IMR-90 (cell line): ENCODE measurements around the gene ATP6V1F. TPM values are rescaled to one million over a fixed set of nuclear protein-coding genes. Genes with fewer than 3 reads are reported as not detected.

ENCODE experiments used
- ATAC-seq: fragments of 200-7000 bp; cut with Tn5 transposase; 2 replicates; pipeline ENCODE4 v1.9.1; 2020; ENCODE audit warnings: low read depth, mild to moderate bottlenecking, moderate library complexity
- BruUV-seq: library from RNA; stranded (reverse); fragments of 400-500 nt; replicated peaks from 2 replicates; lab custom pipeline; 2021; lab: Mats Ljungman, UMichigan
- CTCF ChIA-PET: fragments of 300-600 bp; formaldehyde crosslinking; extraction: SDS; loops from one replicate; lab custom pipeline; 2021; ENCODE audit warnings: antibody characterized with exemption; lab: Yijun Ruan, JAX
- POLR2A ChIA-PET: fragments of 300-600 bp; sonication (Branson Sonifier 250); formaldehyde crosslinking; loops from one replicate; lab custom pipeline; 2022; ENCODE audit warnings: antibody characterized with exemption; ENCODE audit not compliant: unreplicated experiment; lab: Charles Lee
- DNase-seq: peaks from one replicate; pipeline ENCODE4 v3.0.0; 2013
- H2AFZ ChIP-seq: replicated peaks from 2 replicates; pipeline ENCODE3; 2013; ENCODE audit warnings: low read length, mild to moderate bottlenecking; ENCODE audit not compliant: poor library complexity
- H2AK5ac ChIP-seq: 2 replicates; pipeline ENCODE4 v1.6.1; 2013; ENCODE audit warnings: low read depth, low read length, inconsistent platforms
- H2AK9ac ChIP-seq: replicated peaks from 2 replicates; pipeline ENCODE3; 2013; ENCODE audit warnings: mild to moderate bottlenecking, low read depth, low read length, moderate library complexity; ENCODE audit not compliant: poor library complexity
- H2BK120ac ChIP-seq: 2 replicates; pipeline ENCODE4 v1.6.1; 2013; ENCODE audit warnings: low read depth, low read length, inconsistent platforms
- H2BK15ac ChIP-seq: 3 replicates; pipeline ENCODE4 v1.6.1; 2013; ENCODE audit warnings: low read depth, low read length, inconsistent platforms
- H2BK20ac ChIP-seq: 2 replicates; pipeline ENCODE4 v1.6.1; 2013; ENCODE audit warnings: low read depth, mild to moderate bottlenecking, inconsistent platforms, low read length, moderate library complexity
- H2BK5ac ChIP-seq: 2 replicates; pipeline ENCODE4 v1.6.1; 2013; ENCODE audit warnings: mild to moderate bottlenecking, low read depth, low read length, inconsistent platforms; ENCODE audit not compliant: poor library complexity, severe bottlenecking
- H3K14ac ChIP-seq: replicated peaks from 2 replicates; pipeline ENCODE4 v1.6.1; 2013; ENCODE audit warnings: low read depth, low read length, inconsistent platforms
- H3K18ac ChIP-seq: 2 replicates; pipeline ENCODE4 v1.6.1; 2013; ENCODE audit warnings: low read depth, low read length, control low read depth
- H3K23ac ChIP-seq: 2 replicates; pipeline ENCODE4 v1.6.1; 2013; ENCODE audit warnings: low read depth, low read length, inconsistent platforms
- H3K27ac ChIP-seq: 2 replicates; pipeline ENCODE4 v1.5.1; 2013; ENCODE audit warnings: mild to moderate bottlenecking, control low read depth, low read length; ENCODE audit not compliant: insufficient read depth
- H3K27me3 ChIP-seq: 2 replicates; pipeline ENCODE4 v1.6.1; 2013; ENCODE audit warnings: low read length; ENCODE audit not compliant: control insufficient read depth, insufficient read depth
- H3K36me3 ChIP-seq: 2 replicates; pipeline ENCODE4 v1.6.1; 2013; ENCODE audit warnings: low read length, mixed read lengths; ENCODE audit not compliant: control insufficient read depth, insufficient read depth
- H3K4ac ChIP-seq: 2 replicates; pipeline ENCODE4 v1.6.1; 2013; ENCODE audit warnings: low read depth, low read length, inconsistent platforms
- H3K4me1 ChIP-seq: 2 replicates; pipeline ENCODE4 v1.6.1; 2013; ENCODE audit warnings: low read length, mixed read lengths; ENCODE audit not compliant: control insufficient read depth, insufficient read depth
- H3K4me2 ChIP-seq: 2 replicates; pipeline ENCODE4 v1.6.1; 2013; ENCODE audit warnings: low read depth, mild to moderate bottlenecking, control low read depth, low read length, moderate library complexity
- H3K4me3 ChIP-seq: 2 replicates; pipeline ENCODE4 v1.5.1; 2013; ENCODE audit warnings: low read depth, mild to moderate bottlenecking, control low read depth, low read length, moderate library complexity; ENCODE audit not compliant: insufficient read depth
- H3K56ac ChIP-seq: 2 replicates; pipeline ENCODE4 v1.6.1; 2013; ENCODE audit warnings: low read length, inconsistent platforms; ENCODE audit not compliant: insufficient read depth; ENCODE audit errors: extremely low read depth
- H3K79me1 ChIP-seq, 2 experiments: 2 replicates each; pipeline ENCODE4 v1.6.1; 2013; ENCODE audit warnings: low read length in 2 of 2, inconsistent platforms in 1 of 2, low read depth in 1 of 2
- H3K9ac ChIP-seq: 2 replicates; pipeline ENCODE4 v1.6.1; 2013; ENCODE audit warnings: low read depth, low read length, control low read depth
- H3K9me1 ChIP-seq: 2 replicates; pipeline ENCODE4 v1.6.1; 2013; ENCODE audit warnings: low read length, inconsistent platforms; ENCODE audit not compliant: insufficient read depth
- H3K9me3 ChIP-seq: 2 replicates; pipeline ENCODE4 v1.6.1; 2013; ENCODE audit warnings: low read length; ENCODE audit not compliant: control insufficient read depth, insufficient read depth
- H4K20me1 ChIP-seq: 2 replicates; pipeline ENCODE4 v1.6.1; 2013; ENCODE audit warnings: low read length, inconsistent platforms; ENCODE audit not compliant: insufficient read depth
- H4K5ac ChIP-seq: 2 replicates; pipeline ENCODE4 v1.6.1; 2013; ENCODE audit warnings: mild to moderate bottlenecking, low read depth, low read length, control low read depth
- H4K8ac ChIP-seq, 2 experiments: 2 replicates each; pipeline ENCODE4 v1.6.1; 2013; ENCODE audit warnings: low read depth in 2 of 2, low read length in 2 of 2, control low read depth in 1 of 2, inconsistent platforms in 1 of 2
- H4K91ac ChIP-seq: 2 replicates; pipeline ENCODE4 v1.6.1; 2013; ENCODE audit warnings: low read depth, low read length, inconsistent platforms; ENCODE audit not compliant: insufficient read depth
- FOS ChIP-seq: fragments of 150-350 bp; IDR thresholded peaks from 2 replicates; pipeline ENCODE4 v1.6.1; 2016; ENCODE audit warnings: low read depth, low read length
- WGBS, 2 experiments: methylation state at CpG; one replicate each; pipeline versions ENCODE4 v1.1.5 to v1.1.7; 2013; ENCODE audit warnings: missing lambda C conversion rate in 2 of 2; ENCODE audit not compliant: insufficient read length in 1 of 2; ENCODE audit errors: extremely low coverage in 2 of 2; 5-methylcytosine and 5-hydroxymethylcytosine counted together
- dilution Hi-C: fragments of 300-500 bp; cut with HindIII; formaldehyde crosslinking; loops from one replicate; pipeline ENCODE4 v1.14.3; 2018; ENCODE audit warnings: low sequenced_read_pairs; ENCODE audit not compliant: unreplicated experiment
- in situ Hi-C: fragments of 300-500 bp; cut with MboI; formaldehyde crosslinking; loops from 3 replicates; pipeline ENCODE4 v1.14.3; 2019; ENCODE audit warnings: low sequenced_read_pairs, inconsistent platforms, mixed read lengths
- intact Hi-C: fragments of 100-400 bp; cut with micrococcal nuclease; formaldehyde crosslinking; loops from 2 replicates; pipeline ENCODE4 v1.10.0; 2022
- polyA plus RNA-seq, 3 experiments: library from polyadenylated mRNA; depleted of rRNA; stranded (reverse); fragments of >200 nt; gene quantifications; 2 replicates each; pipeline ENCODE4 v1.2.3, GENCODE V29; 2012; ENCODE audit warnings: low replicate concordance in 1 of 3
- total RNA-seq: library from RNA; depleted of rRNA; stranded (reverse); fragments of >200 nt; gene quantifications from 2 replicates; pipeline ENCODE4 v1.2.3, GENCODE V29; 2012

The ATP6V1F gene
- total and polyA plus RNA-seq, 2 of the 4 experiments (the other 2 are of a cell fraction), result 104 to 321 TPM

- H3K27me3 ChIP-seq, result peaks cover 60% of the 10 kb centered on the region
- in situ Hi-C loops (no loop called here), dilution Hi-C loops (no loop called here), intact Hi-C loops (no loop called here)
- no peaks in the 10 kb centered on the region for H3K4me1 ChIP-seq
- no peak overlapping the region for H2BK15ac ChIP-seq
- H2BK5ac ChIP-seq, result no peak overlapping the region
- no peak overlapping the region for H3K4me3 ChIP-seq
- no peak overlapping the region for H2AK5ac ChIP-seq
- no peak for TF ChIP-seq FOS
- no peak overlapping the region for H2BK20ac ChIP-seq
- peak overlapping the region; percentile 31; the same call in 1 of the 2 replicates for H3K4me2 ChIP-seq
- H3K14ac ChIP-seq, result no peak overlapping the region
- H2AFZ ChIP-seq, result peak overlapping the region; percentile 81
- H3K9me3 ChIP-seq, result no peaks in the 10 kb centered on the region
- BruUV-seq, result no TSS peak
- DNase-seq (no peak), ATAC-seq (no peak)
- no peak overlapping the region for H3K9ac ChIP-seq
- H2AK9ac ChIP-seq, result peak overlapping the region; percentile 55
- H4K91ac ChIP-seq, result no peak overlapping the region
- H3K79me1 ChIP-seq, result no peaks in the 10 kb centered on the region
- H4K20me1 ChIP-seq, result no peaks in the 10 kb centered on the region
- H2BK120ac ChIP-seq, result no peak overlapping the region
- H3K23ac ChIP-seq, result peak overlapping the region; percentile 49; the same call in 1 of the 2 replicates
- no peak overlapping the region for H3K4ac ChIP-seq
- no peak overlapping the region for H3K27ac ChIP-seq
- ChIA-PET CTCF (interaction anchor here (1.9 kb wide), 1 partner anchor 183 kb away, joined by 6 read pairs; no protein-coding TSS in a partner anchor), POLR2A (no interaction called here)
- no peaks in the 10 kb centered on the region for H3K9me1 ChIP-seq
- no peaks in the 10 kb centered on the region for H3K36me3 ChIP-seq
- no peak overlapping the region for H4K8ac ChIP-seq
- no peak overlapping the region for H3K18ac ChIP-seq
- no peak overlapping the region for H4K5ac ChIP-seq
- WGBS, 2 experiments, result no CpG with 5 or more reads among the region's 6 CpGs
- no peak overlapping the region for H3K56ac ChIP-seq
Observed at GRCh38 chr7:128908750-128909624, 46.3 kb downstream of the ATP6V1F start.
